Adrenal gland (tissue), 5 donors: ENCODE data around the gene C19orf53.

ENCODE experiments used
- POLR2A ChIP-seq, 2 donors: fragments of 450-650 bp; IDR thresholded peaks; one replicate each; pipeline ENCODE4 v1.6.1; 2017; ENCODE audit warnings: antibody characterized with exemption in 2 of 2, mild to moderate bottlenecking in 2 of 2, moderate library complexity in 1 of 2
- TF ChIP-seq, protein P1 (sequence below), 6 experiments: fragments of 450-650 bp in 4 of 6; fragments of 200-600 bp in 2 of 6; sonication (generic) in 1 of 6; IDR thresholded peaks; 1 replicate in 5 of 6; 2 replicates in 1 of 6; pipeline versions ENCODE4 v1.5.1 to v1.8.0; 2016 to 2021; ENCODE audit warnings: antibody characterized with exemption in 6 of 6, mild to moderate bottlenecking in 2 of 6, moderate library complexity in 1 of 6
- donor health status: DM: no; HTN: no; CAD: no.

DNA sequence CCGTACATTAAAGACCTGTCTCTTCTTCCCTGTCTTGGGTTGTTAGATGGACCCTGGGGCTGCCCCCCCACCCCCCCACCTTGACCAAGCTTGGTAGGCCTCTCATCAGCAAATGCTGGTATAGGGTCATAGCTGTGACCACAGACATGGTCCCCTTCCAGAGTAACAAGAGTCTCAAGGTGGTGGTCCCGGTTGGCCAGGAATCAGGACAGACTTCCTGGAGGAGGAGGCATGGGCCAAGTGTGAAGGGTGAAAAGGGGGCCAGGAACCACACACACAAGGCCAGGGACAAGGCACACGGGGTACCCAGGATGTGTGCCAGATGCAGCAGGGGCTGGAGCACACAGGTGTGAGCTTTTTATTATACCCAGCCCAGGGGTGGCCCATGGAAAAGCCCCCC, 11.0 kb upstream of the C19orf53 start:
- TF ChIP-seq, protein P1, sequence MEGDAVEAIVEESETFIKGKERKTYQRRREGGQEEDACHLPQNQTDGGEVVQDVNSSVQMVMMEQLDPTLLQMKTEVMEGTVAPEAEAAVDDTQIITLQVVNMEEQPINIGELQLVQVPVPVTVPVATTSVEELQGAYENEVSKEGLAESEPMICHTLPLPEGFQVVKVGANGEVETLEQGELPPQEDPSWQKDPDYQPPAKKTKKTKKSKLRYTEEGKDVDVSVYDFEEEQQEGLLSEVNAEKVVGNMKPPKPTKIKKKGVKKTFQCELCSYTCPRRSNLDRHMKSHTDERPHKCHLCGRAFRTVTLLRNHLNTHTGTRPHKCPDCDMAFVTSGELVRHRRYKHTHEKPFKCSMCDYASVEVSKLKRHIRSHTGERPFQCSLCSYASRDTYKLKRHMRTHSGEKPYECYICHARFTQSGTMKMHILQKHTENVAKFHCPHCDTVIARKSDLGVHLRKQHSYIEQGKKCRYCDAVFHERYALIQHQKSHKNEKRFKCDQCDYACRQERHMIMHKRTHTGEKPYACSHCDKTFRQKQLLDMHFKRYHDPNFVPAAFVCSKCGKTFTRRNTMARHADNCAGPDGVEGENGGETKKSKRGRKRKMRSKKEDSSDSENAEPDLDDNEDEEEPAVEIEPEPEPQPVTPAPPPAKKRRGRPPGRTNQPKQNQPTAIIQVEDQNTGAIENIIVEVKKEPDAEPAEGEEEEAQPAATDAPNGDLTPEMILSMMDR (IDR thresholded peaks at IDR 0.05): no peak
- TF ChIP-seq POLR2A (IDR thresholded peaks at IDR 0.05): no peak
